Fibroblast of skin of right biceps (primary cell): ENCODE results near the gene ADPRM.
A peak's percentile ranks its signal among the peaks of the same experiment; 100 is the strongest.
"Not testable (repeated sequence)": the region's sequence is repeated elsewhere in the genome, so short reads cannot be mapped to it uniquely, and the experiment has no call there.

Experiments
- DNase-seq: peaks from one replicate; pipeline ENCODE4 v3.0.0-alpha.2; 2013

Gene ADPRM

GRCh38 chr17:10697092-10698081 is at the start of gene ADPRM, which contains the start of gene SCO1:
Gene ADPRM (plus strand): TSS chr17:10697594. CDS start chr17:10704927, 7,333 bp downstream.
Gene SCO1 (minus strand): TSS chr17:10697533. CDS start chr17:10697507, 26 bp downstream.
- peak; percentile 95 for DNase-seq

GRCh38 chr17:10648381-10648780 is 49.0 kb upstream of the ADPRM start:
- DNase-seq: no peak

GRCh38 chr17:10648956-10649355 is 48.4 kb upstream of the ADPRM start:
- peak; percentile 57 for DNase-seq

- DNase-seq: no peak
These were observed 47.8 kb upstream of the ADPRM start for GRCh38 chr17:10649602-10650001.

- DNase-seq: no peak
These were observed 45.5 kb upstream of the ADPRM start for GRCh38 chr17:10651927-10652326.

- DNase-seq: no peak
These were observed 44.3 kb upstream of the ADPRM start for GRCh38 chr17:10652984-10653659.

- no peak for DNase-seq
These were observed 43.4 kb upstream of the ADPRM start for GRCh38 chr17:10653987-10654386.

- DNase-seq: no peak
These were observed 40.2 kb upstream of the ADPRM start, which contains the start of gene MYH3 for GRCh38 chr17:10657148-10657547. Gene MYH3 (minus strand): TSS chr17:10657309. CDS start chr17:10655064, 2,245 bp downstream.

GRCh38 chr17:10657879-10658278 is 39.5 kb upstream of the ADPRM start:
- no peak for DNase-seq

- DNase-seq: no peak
These were observed 36.0 kb upstream of the ADPRM start for GRCh38 chr17:10661437-10661836.

GRCh38 chr17:10663231-10663630 is 34.2 kb upstream of the ADPRM start:
- DNase-seq: no peak

GRCh38 chr17:10664571-10664970 is 32.8 kb upstream of the ADPRM start:
- DNase-seq: no peak

- DNase-seq: no peak
These were observed 30.5 kb upstream of the ADPRM start for GRCh38 chr17:10666906-10667305.

GRCh38 chr17:10668775-10669174 is 28.6 kb upstream of the ADPRM start:
- peak; percentile 67 for DNase-seq

- no peak for DNase-seq
These were observed 24.1 kb upstream of the ADPRM start for GRCh38 chr17:10673312-10673711.

- DNase-seq: no peak
These were observed 22.7 kb upstream of the ADPRM start for GRCh38 chr17:10674704-10675103.

- DNase-seq: peak; percentile 92
These were observed 15.4 kb upstream of the ADPRM start for GRCh38 chr17:10681866-10682446.

GRCh38 chr17:10683853-10684252 is 13.5 kb upstream of the ADPRM start:
- DNase-seq: peak; percentile 48

- DNase-seq: no peak
These were observed 9.9 kb upstream of the ADPRM start for GRCh38 chr17:10687499-10687898.

GRCh38 chr17:10695875-10696407 is 1.5 kb upstream of the ADPRM start:
- DNase-seq: not testable (repeated sequence)

GRCh38 chr17:10698096-10698818 is 863 bp downstream of the ADPRM start:
- DNase-seq: peak; percentile 33

- DNase-seq: no peak
These were observed 2.5 kb downstream of the ADPRM start for GRCh38 chr17:10699856-10700255.
